GM18526 (cell line): ENCODE data around the gene SMARCC1.

ENCODE experiments used
- POLR2A ChIP-seq: IDR thresholded peaks from 3 replicates; pipeline ENCODE4 v1.6.1; 2011; ENCODE audit not compliant: insufficient read length; ENCODE audit errors: extremely low read depth

The SMARCC1 gene

GRCh38 chr3:47782446-47783308 lies 984 bp upstream of the SMARCC1 start:
- no peak for TF ChIP-seq POLR2A

GRCh38 chr3:47780741-47781684 lies 680 bp downstream of the SMARCC1 start:
- TF ChIP-seq POLR2A, result no peak

- no peak for TF ChIP-seq POLR2A
These were observed 2.9 kb downstream of the SMARCC1 start for GRCh38 chr3:47778746-47779145.

GRCh38 chr3:47772788-47773187 lies 8.9 kb downstream of the SMARCC1 start:
- no peak for TF ChIP-seq POLR2A

- no peak for TF ChIP-seq POLR2A
These were observed 9.6 kb downstream of the SMARCC1 start for GRCh38 chr3:47772047-47772446.

GRCh38 chr3:47766186-47766585 lies 15.5 kb downstream of the SMARCC1 start:
- TF ChIP-seq POLR2A, result no peak

- no peak for TF ChIP-seq POLR2A
These were observed 19.5 kb downstream of the SMARCC1 start for GRCh38 chr3:47762233-47762632.

- no peak for TF ChIP-seq POLR2A
These were observed 20.6 kb downstream of the SMARCC1 start for GRCh38 chr3:47761046-47761445.

GRCh38 chr3:47758261-47759025 lies 23.2 kb downstream of the SMARCC1 start:
- no peak for TF ChIP-seq POLR2A

GRCh38 chr3:47752716-47753115 lies 29.0 kb downstream of the SMARCC1 start:
- no peak for TF ChIP-seq POLR2A

- no peak for TF ChIP-seq POLR2A
These were observed 34.1 kb downstream of the SMARCC1 start for GRCh38 chr3:47747558-47747957.

GRCh38 chr3:47746264-47746663 lies 35.4 kb downstream of the SMARCC1 start:
- TF ChIP-seq POLR2A, result no peak

- TF ChIP-seq POLR2A, result no peak
These were observed 37.8 kb downstream of the SMARCC1 start for GRCh38 chr3:47743855-47744254.

GRCh38 chr3:47741925-47742324 lies 39.8 kb downstream of the SMARCC1 start:
- TF ChIP-seq POLR2A, result no peak

- TF ChIP-seq POLR2A, result no peak
These were observed 49.5 kb downstream of the SMARCC1 start for GRCh38 chr3:47732143-47732542.
